GM12873 (cell line): ENCODE data around the gene PHTF1.

Source experiments
- CTCF ChIP-seq: IDR thresholded peaks from 2 replicates; pipeline ENCODE4 v1.5.1; 2012; ENCODE audit warnings: low read depth, mild to moderate bottlenecking, moderate library complexity, low read length, control low read depth; ENCODE audit not compliant: insufficient read depth; ENCODE audit errors: missing control alignments

PHTF1 gene

GRCh38 chr1:113744114-113744513 lies 15.2 kb downstream of the PHTF1 start:
- no peak for TF ChIP-seq CTCF

GRCh38 chr1:113742515-113742914 lies 16.8 kb downstream of the PHTF1 start:
- no peak for TF ChIP-seq CTCF

- no peak for TF ChIP-seq CTCF
These were observed 24.8 kb downstream of the PHTF1 start for GRCh38 chr1:113734357-113735055.

GRCh38 chr1:113732802-113733201 lies 26.5 kb downstream of the PHTF1 start:
- no peak for TF ChIP-seq CTCF

GRCh38 chr1:113721010-113721409 lies 38.3 kb downstream of the PHTF1 start:
- TF ChIP-seq CTCF = no peak

GRCh38 chr1:113714606-113715269 lies 44.5 kb downstream of the PHTF1 start:
- TF ChIP-seq CTCF = no peak

GRCh38 chr1:113701429-113701828 lies 57.9 kb downstream of the PHTF1 start:
- TF ChIP-seq CTCF = no peak
